Measurements from ENCODE around the gene IL17D. TPM values are rescaled to one million over a fixed set of nuclear protein-coding genes. Genes with fewer than 3 reads are reported as not detected.
A peak's percentile ranks its signal among the peaks of the same experiment; 100 is the strongest.

IL17D gene
- total RNA-seq, 2 donors from 2014 or later = 1.2 to 1.7 TPM

DNA sequence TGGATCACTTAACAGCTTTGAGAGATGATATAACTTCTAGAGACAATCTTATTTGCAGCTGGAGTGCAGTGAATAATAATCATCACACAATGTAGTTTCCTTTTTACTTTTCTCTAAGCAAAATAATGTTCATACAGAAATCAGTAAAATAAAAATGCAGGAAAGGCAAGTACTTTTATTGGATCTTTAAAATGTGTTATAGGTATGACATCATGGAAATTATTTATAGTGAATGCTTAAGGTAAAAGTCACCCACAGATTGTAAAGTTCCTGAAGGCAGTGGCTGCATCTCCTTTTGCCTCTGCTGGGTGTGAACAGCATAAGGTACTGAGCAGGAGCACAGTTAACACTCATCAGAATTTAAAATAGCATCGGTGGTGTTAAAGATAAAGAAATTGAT, 17.3 kb upstream of the IL17D start:
- no peak for DNase-seq

DNA sequence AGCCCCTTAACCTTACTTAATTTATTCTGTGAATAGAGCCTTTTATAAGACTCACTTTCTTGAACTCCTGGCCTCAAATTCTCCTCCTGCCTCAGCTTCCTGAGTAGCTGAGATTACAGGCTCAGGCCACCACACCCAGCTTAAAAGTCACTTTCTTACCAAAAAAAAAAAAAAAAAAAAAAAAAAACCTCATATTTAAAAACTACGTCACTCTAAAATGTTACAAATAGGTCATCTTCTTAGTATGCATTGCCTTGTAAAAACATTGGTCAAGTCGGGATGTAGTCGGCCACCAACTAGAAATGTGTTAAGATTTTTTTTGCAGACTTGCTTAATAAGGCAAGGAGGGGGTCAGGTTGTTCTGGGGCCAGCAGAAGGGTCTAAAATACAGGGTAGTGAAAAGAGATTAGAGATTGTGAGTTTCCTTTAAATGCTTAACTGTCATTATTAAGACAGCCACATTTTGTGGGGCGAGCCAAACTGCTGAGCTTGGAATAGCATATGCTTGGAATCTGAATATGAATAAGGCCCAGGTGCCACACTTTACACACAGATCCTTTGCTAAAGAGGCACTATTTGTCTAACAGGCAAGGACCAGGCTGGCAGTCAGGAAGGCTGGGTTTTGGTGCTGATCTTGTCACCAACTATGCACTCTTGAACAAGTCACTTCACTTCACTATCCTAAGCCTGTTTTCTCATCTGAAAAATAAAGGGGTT, 16.5 kb upstream of the IL17D start:
- DNase-seq = no peak
- intact Hi-C loops (cut with DNase I, micrococcal nuclease) = no loop called here
- ATAC-seq = no peak

More for the DNA sequence above, 17.3 kb upstream of the IL17D start:
- intact Hi-C loops (cut with DNase I, micrococcal nuclease) = no loop called here
- no peak for ATAC-seq

DNA sequence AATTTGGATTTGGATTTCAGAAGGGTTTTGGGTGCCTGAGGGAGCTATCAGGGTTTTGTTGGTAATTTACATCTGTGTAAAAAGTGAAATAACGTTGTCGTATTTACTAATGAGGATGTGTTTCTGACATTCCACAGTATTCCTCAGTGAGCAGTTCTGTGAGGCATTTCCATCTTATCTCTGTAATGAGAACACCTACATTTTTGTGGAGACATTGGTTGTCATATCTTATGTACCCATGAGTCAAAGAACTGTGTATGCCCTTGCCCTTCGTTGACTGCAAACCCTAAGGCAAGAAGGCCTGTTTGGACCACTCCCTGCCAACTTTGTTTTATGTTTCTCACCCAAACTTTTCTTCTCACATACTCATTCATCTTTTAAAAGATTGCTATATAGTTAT, 14.2 kb upstream of the IL17D start:
- intact Hi-C loops (cut with DNase I, micrococcal nuclease) = no loop called here
- ATAC-seq = no peak
- DNase-seq = no peak

DNA sequence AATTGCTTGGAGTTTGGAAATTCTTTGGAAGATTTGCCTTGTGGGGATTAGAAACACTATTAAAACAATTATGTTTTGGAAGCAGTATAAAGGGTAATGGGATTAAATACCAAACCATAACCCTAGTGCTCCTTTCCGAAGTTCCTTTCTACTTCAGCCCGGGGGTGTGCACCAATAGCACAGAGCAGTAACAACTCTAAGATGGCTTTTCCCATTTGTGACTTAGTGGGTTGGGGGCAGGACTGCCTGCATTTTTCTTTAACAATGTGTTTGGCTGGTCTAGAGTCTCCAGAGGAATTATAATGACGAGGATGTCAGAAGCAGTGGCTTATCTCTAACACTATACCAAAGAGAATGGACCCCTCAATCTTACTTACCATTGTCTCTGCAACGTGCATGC, 11.9 kb upstream of the IL17D start:
- intact Hi-C loops (cut with DNase I, micrococcal nuclease) = no loop called here
- no peak for ATAC-seq
- no peak for DNase-seq

DNA sequence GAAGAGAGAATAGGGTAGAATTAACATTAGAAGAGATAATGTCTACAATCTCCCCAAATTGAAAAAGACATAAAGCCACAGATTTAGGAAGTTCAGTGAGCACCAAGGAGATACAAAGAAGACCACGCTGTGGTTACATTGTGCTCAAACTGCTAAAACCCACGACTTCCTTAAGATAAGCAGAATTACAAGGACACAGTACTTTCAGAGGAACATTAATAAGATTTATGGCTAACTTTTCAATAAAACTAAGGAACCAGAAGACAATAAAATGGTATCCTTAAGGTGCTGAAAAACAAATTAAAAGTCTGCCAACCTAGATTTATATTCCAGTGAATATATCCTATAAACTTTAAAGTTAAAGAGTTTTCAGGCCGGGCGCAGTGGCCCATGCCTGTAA, 7.4 kb upstream of the IL17D start:
- intact Hi-C loops (cut with DNase I, micrococcal nuclease) = no loop called here
- no peak for DNase-seq
- no peak for ATAC-seq

DNA sequence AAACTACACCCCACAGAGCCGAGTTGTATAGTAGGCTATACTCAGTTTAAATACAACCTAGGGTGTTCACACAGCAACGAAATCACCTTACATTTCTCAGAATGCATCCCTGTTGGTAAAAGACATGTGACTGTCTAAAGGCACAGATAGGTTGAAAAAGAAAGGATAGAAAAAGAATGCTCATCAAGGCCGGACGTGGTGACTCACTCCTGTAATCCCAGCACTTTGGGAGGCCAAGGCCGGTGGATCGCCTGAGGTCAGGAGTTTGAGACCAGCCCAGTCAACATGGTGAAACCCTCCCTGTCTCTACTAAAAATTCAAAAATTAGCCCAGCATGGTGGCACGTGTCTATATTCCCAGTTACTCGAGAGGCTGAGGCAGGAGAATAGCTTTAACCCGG, 3.8 kb upstream of the IL17D start:
- intact Hi-C loops (cut with DNase I, micrococcal nuclease) = no loop called here
- no peak for ATAC-seq
- no peak for DNase-seq

DNA sequence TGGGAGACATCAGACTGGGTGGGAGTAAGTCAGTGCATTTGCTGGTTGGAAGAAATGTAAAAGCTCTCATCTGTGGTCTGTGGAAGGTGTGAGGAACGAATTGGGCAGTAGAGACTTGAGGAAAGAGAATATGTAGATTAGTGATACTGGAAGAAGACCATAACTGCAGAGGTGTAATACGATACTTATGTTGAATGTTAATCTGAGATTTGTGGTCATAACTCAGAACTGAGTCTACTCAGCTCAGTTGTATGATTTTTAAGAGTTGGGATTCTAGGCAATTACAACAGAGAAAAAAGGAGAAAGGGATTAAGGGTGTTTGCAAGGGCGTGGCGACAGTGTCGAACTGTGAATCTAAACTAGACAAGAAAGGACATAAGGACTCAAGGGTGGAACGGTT, 3.2 kb upstream of the IL17D start:
- ATAC-seq (no peak), DNase-seq (no peak)
- intact Hi-C loops (cut with DNase I, micrococcal nuclease) = no loop called here

DNA sequence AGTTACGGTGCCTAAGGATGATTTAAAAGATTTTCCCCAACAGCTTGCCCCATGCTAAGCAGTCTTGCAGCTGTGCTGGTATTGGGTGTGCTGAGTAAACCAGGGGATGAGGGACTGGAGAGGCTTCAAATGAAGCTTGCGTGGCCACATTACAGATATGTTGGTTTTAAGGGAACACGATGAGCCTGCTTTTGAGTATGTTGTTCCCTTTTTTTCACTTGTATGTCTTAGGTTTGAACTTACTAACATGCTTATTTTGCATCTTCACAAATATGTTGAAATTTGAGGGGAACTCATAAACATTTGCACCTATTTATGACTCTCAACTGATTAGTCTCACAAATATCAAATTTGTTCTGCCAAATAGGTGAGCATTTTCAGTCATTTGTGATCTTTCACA, 2.0 kb upstream of the IL17D start:
- intact Hi-C loops (cut with DNase I, micrococcal nuclease) = no loop called here
- no peak for DNase-seq
- no peak for ATAC-seq

DNA sequence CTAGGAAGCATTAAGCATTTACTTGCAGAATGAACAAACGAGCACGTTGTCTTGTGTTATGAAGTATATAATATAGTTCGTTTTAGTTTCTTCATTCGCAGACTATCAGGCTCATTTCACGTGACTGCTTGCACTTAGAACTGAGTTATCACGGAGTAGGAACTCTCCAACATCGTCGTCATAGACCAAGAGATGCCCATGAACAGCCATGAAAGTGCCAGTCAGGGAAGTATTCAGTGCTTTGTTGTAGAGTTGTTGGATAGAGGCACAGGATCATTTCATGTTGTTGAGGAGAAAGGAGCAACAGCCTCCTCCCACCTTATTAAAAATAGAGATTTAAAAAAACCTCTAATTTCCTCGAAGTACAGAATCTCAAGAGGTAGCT, 977 bp upstream of the IL17D start:
- ATAC-seq (peak; percentile 38), DNase-seq (no peak)
- intact Hi-C loops (cut with DNase I, micrococcal nuclease) = no loop called here

DNA sequence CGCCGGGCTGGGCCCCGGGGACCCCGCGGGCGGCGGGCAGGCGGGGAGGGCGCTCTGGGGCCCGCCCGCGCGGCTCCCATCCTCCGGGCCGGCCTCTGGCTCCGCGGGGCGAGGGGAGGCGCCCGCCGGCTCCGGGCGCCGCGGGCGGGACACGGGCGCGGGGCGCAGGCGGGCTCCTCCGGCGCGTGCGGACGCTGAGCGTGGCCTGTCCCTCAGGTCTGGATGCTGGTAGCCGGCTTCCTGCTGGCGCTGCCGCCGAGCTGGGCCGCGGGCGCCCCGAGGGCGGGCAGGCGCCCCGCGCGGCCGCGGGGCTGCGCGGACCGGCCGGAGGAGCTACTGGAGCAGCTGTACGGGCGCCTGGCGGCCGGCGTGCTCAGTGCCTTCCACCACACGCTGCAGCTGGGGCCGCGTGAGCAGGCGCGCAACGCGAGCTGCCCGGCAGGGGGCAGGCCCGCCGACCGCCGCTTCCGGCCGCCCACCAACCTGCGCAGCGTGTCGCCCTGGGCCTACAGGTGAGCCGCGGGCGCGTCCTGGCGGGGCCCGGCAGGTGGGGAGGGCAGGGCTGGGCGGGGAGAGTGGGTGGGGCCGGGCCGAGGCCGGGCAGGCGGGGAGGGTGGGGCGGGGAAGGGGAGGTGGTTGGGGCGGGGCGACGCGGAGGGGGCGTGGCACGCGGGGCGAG, 420 bp downstream of the IL17D start:
- intact Hi-C loops (cut with DNase I, micrococcal nuclease) = no loop called here
- peak; percentile 85 for ATAC-seq

DNA sequence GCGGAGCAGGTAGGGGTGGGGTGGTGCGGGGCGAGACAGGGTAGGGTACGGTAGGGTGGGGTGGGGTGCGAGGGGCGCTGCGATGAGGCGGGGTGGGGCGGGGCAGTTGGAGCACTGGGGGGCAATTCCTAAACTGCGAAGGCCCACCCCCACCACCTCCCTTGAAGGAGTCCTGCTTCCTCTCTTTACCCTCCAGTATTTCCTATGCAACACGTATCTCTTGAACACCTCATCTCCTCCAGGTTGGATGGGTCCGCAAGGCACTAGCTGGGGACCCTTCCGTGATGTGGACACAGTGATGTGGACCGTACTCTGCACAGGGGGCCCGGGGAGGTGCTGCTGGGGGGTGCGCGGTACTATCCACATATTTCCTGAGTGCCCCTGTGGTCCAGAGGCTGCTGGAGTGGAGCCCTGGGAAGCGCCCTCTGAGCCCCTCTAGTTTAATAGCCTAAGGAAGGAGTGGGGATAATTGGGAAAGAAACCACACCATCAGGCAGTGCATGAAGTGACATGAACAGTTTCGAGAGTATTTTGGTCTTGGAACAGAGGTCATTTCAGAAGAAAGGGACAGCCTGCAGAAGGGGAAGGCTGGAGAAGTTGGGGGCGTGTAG, 1.1 kb downstream of the IL17D start:
- intact Hi-C loops (cut with DNase I, micrococcal nuclease) = no loop called here
- no peak for DNase-seq
- no peak for ATAC-seq

More for the DNA sequence above, 420 bp downstream of the IL17D start:
- DNase-seq = peak; percentile 79 to 90

DNA sequence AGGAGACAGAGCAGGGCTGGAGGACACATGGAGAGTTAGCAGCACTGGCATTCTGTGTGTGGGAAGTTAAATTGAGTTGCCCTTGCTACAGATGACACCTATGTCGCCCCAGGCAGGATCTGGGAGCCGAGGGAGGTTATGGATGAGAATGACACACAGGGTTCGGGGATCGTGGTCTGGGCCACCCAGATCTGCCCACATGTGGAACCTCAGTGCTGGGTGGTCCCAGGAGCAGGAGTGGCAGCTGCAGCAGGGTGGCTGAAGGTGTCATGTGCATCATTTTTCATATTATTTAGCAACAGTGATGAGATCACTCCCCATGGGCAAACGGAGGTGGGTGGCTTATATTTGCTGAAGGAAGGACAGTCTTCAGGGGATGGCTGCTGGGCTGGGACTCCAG, 3.2 kb downstream of the IL17D start:
- DNase-seq (no peak), ATAC-seq (no peak)
- intact Hi-C loops (cut with DNase I, micrococcal nuclease) = no loop called here

DNA sequence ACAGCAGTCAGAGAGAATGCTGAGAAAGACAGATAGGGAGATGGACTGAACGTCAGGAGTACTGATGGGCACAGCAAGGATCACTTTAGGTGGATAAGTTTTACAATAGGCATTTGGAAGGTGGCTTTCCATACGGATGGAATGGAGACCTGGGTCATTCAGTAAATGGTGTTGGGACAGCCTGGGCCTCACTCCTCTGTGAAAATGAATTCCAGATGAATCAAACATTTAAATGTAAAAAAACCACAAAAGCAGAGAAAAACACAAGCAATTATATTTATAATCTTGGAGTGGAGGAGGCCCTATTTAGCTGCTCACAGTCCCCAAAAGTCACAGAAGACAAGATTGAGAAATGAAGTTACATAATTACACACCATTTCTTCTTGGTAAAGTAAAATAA, 4.7 kb downstream of the IL17D start:
- intact Hi-C loops (cut with DNase I, micrococcal nuclease) = no loop called here
- no peak for DNase-seq
- no peak for ATAC-seq

DNA sequence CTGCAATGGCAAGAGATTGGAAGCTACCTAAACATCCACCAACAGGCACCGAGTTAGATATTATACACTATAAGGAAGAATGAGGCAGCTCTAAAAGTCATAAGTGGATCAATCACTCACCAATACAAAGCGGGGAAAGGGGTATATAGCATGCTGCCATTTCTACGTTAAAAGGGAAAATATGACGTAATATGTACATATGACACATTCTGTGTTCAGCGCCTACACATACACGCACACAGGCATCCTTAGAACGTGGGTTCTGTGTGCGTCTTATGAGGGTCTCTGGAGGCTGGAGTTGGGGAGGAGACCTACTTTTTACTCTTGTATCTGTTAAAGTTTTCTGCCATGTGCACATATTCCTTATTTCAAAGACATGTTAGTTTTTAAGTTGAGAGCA, 5.9 kb downstream of the IL17D start:
- DNase-seq (no peak), ATAC-seq (no peak)
- intact Hi-C loops (cut with DNase I, micrococcal nuclease) = no loop called here

DNA sequence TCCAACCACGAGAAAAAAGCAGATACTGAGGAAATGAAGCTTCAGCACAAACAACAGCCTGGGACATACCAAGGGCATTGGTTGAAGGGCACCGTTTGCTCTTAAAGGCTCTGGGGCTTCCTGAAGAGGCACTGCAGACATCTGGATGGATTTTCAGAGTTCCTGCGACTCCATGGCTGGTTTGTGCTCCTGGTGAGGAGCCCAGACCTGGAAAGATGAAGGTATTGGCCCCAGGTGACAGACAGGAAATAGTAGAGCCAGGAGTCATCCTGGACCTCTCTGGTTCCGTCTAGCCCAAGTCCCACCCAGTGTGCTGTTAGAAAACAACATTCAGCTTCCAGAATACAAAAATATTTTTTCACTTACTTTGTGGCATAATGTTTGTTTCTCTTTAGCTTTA, 6.3 kb downstream of the IL17D start:
- ATAC-seq = no peak
- intact Hi-C loops (cut with DNase I, micrococcal nuclease) = loop anchor here in 1 of 2 donors (5.0 to 10.0 kb wide), 2 partner anchors 118 to 215 kb away; no protein-coding TSS in a partner anchor
- DNase-seq = no peak

DNA sequence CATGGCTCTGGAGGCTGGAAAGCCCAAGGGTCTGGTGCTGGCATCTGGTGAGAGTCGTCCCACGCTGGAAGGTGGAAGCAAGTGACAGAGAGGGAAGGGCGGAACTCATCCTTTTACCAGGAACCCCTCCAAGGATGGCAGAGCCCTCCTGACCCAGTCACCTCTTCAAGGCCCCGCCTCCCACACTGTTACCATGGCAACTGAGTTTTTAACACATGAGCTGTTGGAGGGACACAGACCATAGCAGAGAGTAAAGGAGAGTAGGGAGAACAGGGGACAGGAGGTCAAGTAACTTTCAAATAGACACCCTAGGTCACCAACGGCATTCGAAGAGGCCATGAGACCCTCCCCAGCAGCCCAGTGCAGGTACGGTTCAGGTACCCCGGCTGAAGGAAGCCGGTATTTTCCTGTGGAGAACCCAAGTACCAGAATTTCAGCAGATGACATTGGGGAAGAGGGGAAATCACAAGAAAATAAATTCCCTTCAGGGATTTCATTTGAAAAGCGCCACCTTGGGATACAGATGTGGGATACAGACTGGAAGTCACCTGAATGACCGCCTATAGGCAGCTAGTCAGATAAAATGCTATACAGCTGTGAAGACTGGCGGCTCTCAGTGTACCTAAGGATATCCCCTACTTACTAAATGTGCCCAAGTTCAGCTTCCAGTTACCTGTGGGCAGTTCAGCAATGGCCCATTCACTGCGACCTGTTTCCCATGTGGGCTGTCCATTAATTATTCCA, 8.0 kb downstream of the IL17D start:
- no peak for DNase-seq
- no peak for ATAC-seq
- intact Hi-C loops (cut with DNase I, micrococcal nuclease) = loop anchor here in 1 of 2 donors (5.0 to 10.0 kb wide), 2 partner anchors 116 to 213 kb away; no protein-coding TSS in a partner anchor

DNA sequence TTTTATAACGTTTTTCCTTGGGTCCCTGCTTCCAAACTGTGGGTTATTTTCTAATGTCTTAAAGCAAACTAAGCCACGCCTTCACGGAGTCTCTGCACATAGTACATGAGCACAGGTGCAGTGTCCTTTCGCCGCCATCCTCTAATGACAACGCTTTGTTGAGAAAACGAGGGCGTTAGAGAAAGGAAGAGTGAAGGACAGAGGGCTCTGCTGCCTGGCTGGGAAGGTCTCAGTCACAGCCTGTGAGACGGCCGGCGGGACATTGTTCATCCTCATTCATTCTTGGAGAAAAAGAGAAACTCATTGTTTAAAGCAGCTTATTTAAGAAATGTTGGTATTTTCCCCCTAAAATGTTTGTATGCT, 9.5 kb downstream of the IL17D start:
- DNase-seq = no peak
- ATAC-seq = peak; percentile 33
- intact Hi-C loops (cut with DNase I, micrococcal nuclease) = loop anchor here in 1 of 2 donors (5.0 to 10.0 kb wide), 2 partner anchors 114 to 212 kb away; no protein-coding TSS in a partner anchor

DNA sequence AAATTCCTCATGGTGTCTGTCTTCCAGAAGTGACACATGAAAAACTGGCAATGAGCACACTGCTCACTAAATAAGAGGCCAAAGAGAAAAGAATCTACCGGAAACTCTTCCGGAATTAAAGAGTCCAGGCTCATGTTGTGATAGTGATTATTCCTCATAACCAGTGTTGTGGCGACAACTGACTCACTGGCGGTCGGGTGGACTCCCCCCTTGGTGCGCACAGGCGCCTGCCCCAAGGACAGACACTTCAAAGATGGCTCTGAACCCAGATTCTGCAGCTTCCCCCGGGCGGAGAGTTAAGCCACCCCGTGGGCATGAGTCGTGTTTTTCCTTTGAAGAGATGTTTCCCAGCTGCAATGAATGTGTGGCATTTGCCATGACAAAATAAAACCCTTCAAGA, 10.3 kb downstream of the IL17D start:
- intact Hi-C loops (cut with DNase I, micrococcal nuclease) = loop anchor here in 1 of 2 donors (5.0 to 10.0 kb wide), 2 partner anchors 114 to 211 kb away; no protein-coding TSS in a partner anchor
- ATAC-seq (no peak), DNase-seq (no peak)

DNA sequence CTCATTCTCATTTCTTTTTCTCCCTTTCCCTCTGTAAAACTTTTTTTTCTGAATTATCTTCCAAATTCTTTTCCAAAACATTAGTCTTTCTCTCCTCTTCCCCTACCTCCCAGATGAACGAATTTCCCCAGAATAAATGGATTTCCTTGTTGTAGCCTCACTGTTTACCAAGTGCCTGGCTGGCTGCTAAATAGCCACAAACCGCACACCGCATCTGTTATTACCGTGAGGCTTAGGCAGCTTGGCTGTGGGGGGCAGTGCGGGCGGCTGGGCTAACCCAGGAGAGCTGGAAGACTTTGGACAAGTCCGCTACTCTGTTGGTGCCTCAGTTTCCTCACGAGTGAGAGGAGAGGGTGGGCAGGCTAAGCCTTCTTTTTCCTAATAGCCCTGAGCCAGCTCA, 10.7 kb downstream of the IL17D start:
- no peak for ATAC-seq
- no peak for DNase-seq
- intact Hi-C loops (cut with DNase I, micrococcal nuclease) = loop anchor here in 1 of 2 donors (5.0 to 10.0 kb wide), 2 partner anchors 113 to 211 kb away; no protein-coding TSS in a partner anchor
